Measurements from ENCODE around the gene ZNF214.

Gene ZNF214

GRCh38 chr11:7004482-7004881, 15.7 kb downstream of the ZNF214 start:
- no peak overlapping the region for H2AFZ ChIP-seq (ENCODE audit: low read length)
- H3K79me1 ChIP-seq (ENCODE audit: low read depth, low read length): peaks cover 3% of the 10 kb centered on the region
- H3K23ac ChIP-seq (ENCODE audit: low read depth, low read length, poor library complexity): no peak overlapping the region
- no peak overlapping the region for H3K9ac ChIP-seq (ENCODE audit: low read depth, low read length, poor library complexity)
- H3K36me3 ChIP-seq (replicated peaks in 1 of 2; ENCODE audit: control insufficient read depth in 2 of 2, insufficient read depth in 2 of 2, low read length in 2 of 2): peaks cover 7 to 34% of the 10 kb centered on the region in 2 donors
- WGBS, 2 donors (ENCODE audit: extremely low coverage in 2 of 2, insufficient read length in 2 of 2, insufficient replicate concordance in 1 of 2): no CpG with 5 or more reads among the region's 3 CpGs
- no peaks in the 10 kb centered on the region for H3K4me1 ChIP-seq (ENCODE audit: control insufficient read depth in 2 of 2, insufficient read depth in 1 of 2, low read depth in 1 of 2, low read length in 2 of 2)
- H3K4ac ChIP-seq (ENCODE audit: low read length): no peak overlapping the region
- H3K9me3 ChIP-seq (replicated peaks in 1 of 2; ENCODE audit: control insufficient read depth in 2 of 2, insufficient read depth in 1 of 2, low read depth in 1 of 2, low read length in 2 of 2): no peaks in the 10 kb centered on the region
- no peak overlapping the region for H2BK12ac ChIP-seq (ENCODE audit: low read length)
- H3K18ac ChIP-seq (ENCODE audit: low read length): no peak overlapping the region
- H2BK15ac ChIP-seq (ENCODE audit: low read length): no peak overlapping the region
- no peaks in the 10 kb centered on the region for H3K27me3 ChIP-seq (ENCODE audit: control insufficient read depth in 3 of 3, insufficient read depth in 3 of 3, low read depth in 1 of 3, low read length in 3 of 3)
- no peak overlapping the region for H4K8ac ChIP-seq (ENCODE audit: low read depth, low read length)
- H2BK120ac ChIP-seq (ENCODE audit: low read depth, low read length): no peak overlapping the region
- no peak overlapping the region for H4K91ac ChIP-seq (ENCODE audit: low read depth, low read length, poor library complexity)
- H3K4me3 ChIP-seq (ENCODE audit: low read length in 2 of 2): no peak overlapping the region
- no peak overlapping the region for H2AK5ac ChIP-seq (ENCODE audit: low read depth, low read length)
- no peak overlapping the region for H3K27ac ChIP-seq (replicated peaks; ENCODE audit: low read length)
- H3K14ac ChIP-seq (ENCODE audit: low read length): no peak overlapping the region
- no peak overlapping the region for H2BK5ac ChIP-seq (ENCODE audit: low read length)
- DNase-seq (ENCODE audit: low spot score): no peak
- no peak overlapping the region for H3K4me2 ChIP-seq (ENCODE audit: insufficient read depth, low read length, poor library complexity, severe bottlenecking)

GRCh38 chr11:6995703-6996102, 24.4 kb downstream of the ZNF214 start:
- Histone ChIP-seq H3K79me1 (ENCODE audit: low read depth, low read length) (no peaks in the 10 kb centered on the region), H3K36me3 (replicated peaks in 1 of 2; ENCODE audit: control insufficient read depth in 2 of 2, insufficient read depth in 2 of 2, low read length in 2 of 2) (peaks cover 4 to 17% of the 10 kb centered on the region in 2 donors), H3K4me3 (ENCODE audit: low read length in 2 of 2) (no peak overlapping the region), H2BK120ac (ENCODE audit: low read depth, low read length) (no peak overlapping the region), H4K8ac (ENCODE audit: low read depth, low read length) (no peak overlapping the region), H3K27me3 (ENCODE audit: control insufficient read depth in 3 of 3, insufficient read depth in 3 of 3, low read depth in 1 of 3, low read length in 3 of 3) (no peaks in the 10 kb centered on the region), H2AFZ (ENCODE audit: low read length) (no peak overlapping the region), H2AK5ac (ENCODE audit: low read depth, low read length) (no peak overlapping the region), H3K9me3 (replicated peaks in 1 of 2; ENCODE audit: control insufficient read depth in 2 of 2, insufficient read depth in 1 of 2, low read depth in 1 of 2, low read length in 2 of 2) (no peaks in the 10 kb centered on the region), H4K91ac (ENCODE audit: low read depth, low read length, poor library complexity) (no peak overlapping the region), H3K4me2 (ENCODE audit: insufficient read depth, low read length, poor library complexity, severe bottlenecking) (no peak overlapping the region), H3K27ac (replicated peaks; ENCODE audit: low read length) (no peak overlapping the region), H3K4me1 (ENCODE audit: control insufficient read depth in 2 of 2, insufficient read depth in 1 of 2, low read depth in 1 of 2, low read length in 2 of 2) (peaks cover 0 to 2% of the 10 kb centered on the region in 2 donors), H3K23ac (ENCODE audit: low read depth, low read length, poor library complexity) (no peak overlapping the region), H2BK15ac (ENCODE audit: low read length) (no peak overlapping the region), H3K18ac (ENCODE audit: low read length) (no peak overlapping the region), H2BK12ac (ENCODE audit: low read length) (no peak overlapping the region), H3K9ac (ENCODE audit: low read depth, low read length, poor library complexity) (no peak overlapping the region), H3K14ac (ENCODE audit: low read length) (no peak overlapping the region), H3K4ac (ENCODE audit: low read length) (no peak overlapping the region), H2BK5ac (ENCODE audit: low read length) (no peak overlapping the region)
- DNase-seq (ENCODE audit: low spot score): no peak

- no peak overlapping the region for H2BK15ac ChIP-seq (ENCODE audit: low read length)
- no CpG with 5 or more reads among the region's 11 CpGs for WGBS, 2 donors (ENCODE audit: extremely low coverage in 2 of 2, insufficient read length in 2 of 2, insufficient replicate concordance in 1 of 2)
- no peak overlapping the region for H4K8ac ChIP-seq (ENCODE audit: low read depth, low read length)
- no peak overlapping the region for H3K14ac ChIP-seq (ENCODE audit: low read length)
- no peaks in the 10 kb centered on the region for H3K9me3 ChIP-seq (replicated peaks in 1 of 2; ENCODE audit: control insufficient read depth in 2 of 2, insufficient read depth in 1 of 2, low read depth in 1 of 2, low read length in 2 of 2)
- no peak overlapping the region for H2BK12ac ChIP-seq (ENCODE audit: low read length)
- H3K36me3 ChIP-seq (replicated peaks in 1 of 2; ENCODE audit: control insufficient read depth in 2 of 2, insufficient read depth in 2 of 2, low read length in 2 of 2): no peaks in the 10 kb centered on the region
- no peak overlapping the region for H2AFZ ChIP-seq (ENCODE audit: low read length)
- no peak overlapping the region for H2BK120ac ChIP-seq (ENCODE audit: low read depth, low read length)
- no peak overlapping the region for H3K23ac ChIP-seq (ENCODE audit: low read depth, low read length, poor library complexity)
- H4K91ac ChIP-seq (ENCODE audit: low read depth, low read length, poor library complexity): no peak overlapping the region
- no peak overlapping the region for H2BK5ac ChIP-seq (ENCODE audit: low read length)
- peaks cover 0 to 2% of the 10 kb centered on the region in 2 donors for H3K4me1 ChIP-seq (ENCODE audit: control insufficient read depth in 2 of 2, insufficient read depth in 1 of 2, low read depth in 1 of 2, low read length in 2 of 2)
- no peak overlapping the region for H3K4me3 ChIP-seq (ENCODE audit: low read length in 2 of 2)
- no peak overlapping the region for H3K4ac ChIP-seq (ENCODE audit: low read length)
- H3K4me2 ChIP-seq (ENCODE audit: insufficient read depth, low read length, poor library complexity, severe bottlenecking): no peak overlapping the region
- no peaks in the 10 kb centered on the region for H3K27me3 ChIP-seq (ENCODE audit: control insufficient read depth in 3 of 3, insufficient read depth in 3 of 3, low read depth in 1 of 3, low read length in 3 of 3)
- H2AK5ac ChIP-seq (ENCODE audit: low read depth, low read length): no peak overlapping the region
- H3K79me1 ChIP-seq (ENCODE audit: low read depth, low read length): no peaks in the 10 kb centered on the region
- no peak overlapping the region for H3K18ac ChIP-seq (ENCODE audit: low read length)
- no peak overlapping the region for H3K27ac ChIP-seq (replicated peaks; ENCODE audit: low read length)
- no peak for DNase-seq (ENCODE audit: low spot score)
- H3K9ac ChIP-seq (ENCODE audit: low read depth, low read length, poor library complexity): no peak overlapping the region
Observed at GRCh38 chr11:6992457-6993417, 27.4 kb downstream of the ZNF214 start.

GRCh38 chr11:6992026-6992425, 28.1 kb downstream of the ZNF214 start:
- H2BK15ac ChIP-seq (ENCODE audit: low read length): no peak overlapping the region
- no peak overlapping the region for H2BK12ac ChIP-seq (ENCODE audit: low read length)
- H2BK5ac ChIP-seq (ENCODE audit: low read length): no peak overlapping the region
- H3K23ac ChIP-seq (ENCODE audit: low read depth, low read length, poor library complexity): no peak overlapping the region
- no peak overlapping the region for H3K27ac ChIP-seq (replicated peaks; ENCODE audit: low read length)
- WGBS, 2 donors (ENCODE audit: extremely low coverage in 2 of 2, insufficient read length in 2 of 2, insufficient replicate concordance in 1 of 2): no CpG with 5 or more reads among the region's 2 CpGs
- no peak overlapping the region for H3K4me3 ChIP-seq (ENCODE audit: low read length in 2 of 2)
- no peak overlapping the region for H3K4ac ChIP-seq (ENCODE audit: low read length)
- H3K18ac ChIP-seq (ENCODE audit: low read length): no peak overlapping the region
- peaks cover 0 to 2% of the 10 kb centered on the region in 2 donors for H3K4me1 ChIP-seq (ENCODE audit: control insufficient read depth in 2 of 2, insufficient read depth in 1 of 2, low read depth in 1 of 2, low read length in 2 of 2)
- H3K9me3 ChIP-seq (replicated peaks in 1 of 2; ENCODE audit: control insufficient read depth in 2 of 2, insufficient read depth in 1 of 2, low read depth in 1 of 2, low read length in 2 of 2): no peaks in the 10 kb centered on the region
- DNase-seq (ENCODE audit: low spot score): no peak
- no peaks in the 10 kb centered on the region for H3K79me1 ChIP-seq (ENCODE audit: low read depth, low read length)
- no peak overlapping the region for H4K91ac ChIP-seq (ENCODE audit: low read depth, low read length, poor library complexity)
- H3K4me2 ChIP-seq (ENCODE audit: insufficient read depth, low read length, poor library complexity, severe bottlenecking): no peak overlapping the region
- H3K14ac ChIP-seq (ENCODE audit: low read length): no peak overlapping the region
- no peak overlapping the region for H2BK120ac ChIP-seq (ENCODE audit: low read depth, low read length)
- no peak overlapping the region for H4K8ac ChIP-seq (ENCODE audit: low read depth, low read length)
- no peak overlapping the region for H2AFZ ChIP-seq (ENCODE audit: low read length)
- no peaks in the 10 kb centered on the region for H3K36me3 ChIP-seq (replicated peaks in 1 of 2; ENCODE audit: control insufficient read depth in 2 of 2, insufficient read depth in 2 of 2, low read length in 2 of 2)
- H3K9ac ChIP-seq (ENCODE audit: low read depth, low read length, poor library complexity): no peak overlapping the region
- no peaks in the 10 kb centered on the region for H3K27me3 ChIP-seq (ENCODE audit: control insufficient read depth in 3 of 3, insufficient read depth in 3 of 3, low read depth in 1 of 3, low read length in 3 of 3)
- H2AK5ac ChIP-seq (ENCODE audit: low read depth, low read length): no peak overlapping the region

Data from neuronal stem cell (in vitro differentiated cells).